A172 (cell line): ENCODE measurements around the gene VILL. TPM values are rescaled to one million over a fixed set of nuclear protein-coding genes. Genes with fewer than 3 reads are reported as not detected.
"Not testable (repeated sequence)": the region's sequence is repeated elsewhere in the genome, so short reads cannot be mapped to it uniquely, and the experiment has no call there.

ENCODE experiments used
- DNase-seq: peaks from one replicate; pipeline ENCODE4 v3.0.0-alpha.2; 2015; ENCODE audit warnings: low spot score
- total RNA-seq: library from RNA; depleted of rRNA; stranded (reverse); fragments of >200 nt; shearing (Covaris generic); gene quantifications from 2 replicates; pipeline ENCODE4 v1.2.3, GENCODE V29; 2014

Gene VILL
- total RNA-seq, 1 experiment from 2014 or later, result 0.07 TPM

- DNase-seq, result no peak
These were observed 27.0 kb upstream of the VILL start for GRCh38 chr3:37963635-37964034.

GRCh38 chr3:37964146-37964545, 26.4 kb upstream of the VILL start:
- DNase-seq, result no peak

GRCh38 chr3:37964716-37965115, 25.9 kb upstream of the VILL start:
- no peak for DNase-seq

GRCh38 chr3:37967260-37967881, 23.2 kb upstream of the VILL start:
- DNase-seq, result peak; percentile 60

GRCh38 chr3:37968199-37968598, 22.4 kb upstream of the VILL start:
- DNase-seq, result no peak

GRCh38 chr3:37968813-37969595, 21.6 kb upstream of the VILL start:
- no peak for DNase-seq

- no peak for DNase-seq
These were observed 20.9 kb upstream of the VILL start for GRCh38 chr3:37969596-37970100.

- no peak for DNase-seq
These were observed 19.8 kb upstream of the VILL start for GRCh38 chr3:37970802-37971201.

- no peak for DNase-seq
These were observed 19.1 kb upstream of the VILL start for GRCh38 chr3:37971467-37971866.

- not testable (repeated sequence) for DNase-seq
These were observed 18.5 kb upstream of the VILL start for GRCh38 chr3:37972056-37972455.

- no peak for DNase-seq
These were observed 17.1 kb upstream of the VILL start for GRCh38 chr3:37973246-37974054.

GRCh38 chr3:37974121-37975083, 16.2 kb upstream of the VILL start:
- DNase-seq, result peak; percentile 52

GRCh38 chr3:37979541-37980461, 10.8 kb upstream of the VILL start:
- no peak for DNase-seq

- DNase-seq, result no peak
These were observed 9.9 kb upstream of the VILL start for GRCh38 chr3:37980462-37981347.

GRCh38 chr3:37981348-37981664, 9.3 kb upstream of the VILL start:
- no peak for DNase-seq

- no peak for DNase-seq
These were observed 8.3 kb upstream of the VILL start for GRCh38 chr3:37982331-37982730.

- no peak for DNase-seq
These were observed 6.5 kb upstream of the VILL start for GRCh38 chr3:37984051-37984450.

GRCh38 chr3:37984596-37984995, 6.0 kb upstream of the VILL start:
- no peak for DNase-seq

- DNase-seq, result no peak
These were observed 4.8 kb upstream of the VILL start for GRCh38 chr3:37985637-37986320.
